H1 (cell line): ENCODE results near the gene CD58. TPM values are rescaled to one million over a fixed set of nuclear protein-coding genes. Genes with fewer than 3 reads are reported as not detected.

Source experiments
- polyA plus RNA-seq, 7 experiments: library from polyadenylated mRNA; depleted of rRNA in 3 of 7; stranded (reverse) in 5 of 7; unstranded in 2 of 7; fragments of >200 nt in 5 of 7; fragments of 200-250 nt in 2 of 7; gene quantifications; 1 replicate in 5 of 7; 2 replicates in 1 of 7; 4 replicates in 1 of 7; pipeline versions ENCODE4 v1.2.1 to v1.2.3, GENCODE V29; 2011 to 2013; ENCODE audit warnings: missing spikeins in 2 of 7, mixed read lengths in 2 of 7
- total RNA-seq: library from RNA; stranded (reverse); fragmentation: NEBNext Ultra II Directional; extraction: Animal tissue kit (Norgen Biotek cat#: 25700); gene quantifications from 2 replicates; pipeline ENCODE4 v1.2.1, GENCODE V29; 2021
- TF ChIP-seq, protein P1 (sequence below), 3 experiments: IDR thresholded peaks; 1 replicate in 2 of 3; 2 replicates in 1 of 3; pipeline versions ENCODE4 v1.5.1 to v1.6.1; 2011; ENCODE audit warnings: low read length in 3 of 3, mild to moderate bottlenecking in 3 of 3, inconsistent platforms in 2 of 3, low read depth in 1 of 3, moderate library complexity in 1 of 3; ENCODE audit not compliant: insufficient read depth in 1 of 3; ENCODE audit errors: control extremely low read depth in 1 of 3

The CD58 gene
- total and polyA plus RNA-seq, 2 of the 8 experiments (the other 6 are each of a cell fraction or from before 2014, with no cell fraction given): 5.3 to 5.5 TPM

- TF ChIP-seq, protein P1, sequence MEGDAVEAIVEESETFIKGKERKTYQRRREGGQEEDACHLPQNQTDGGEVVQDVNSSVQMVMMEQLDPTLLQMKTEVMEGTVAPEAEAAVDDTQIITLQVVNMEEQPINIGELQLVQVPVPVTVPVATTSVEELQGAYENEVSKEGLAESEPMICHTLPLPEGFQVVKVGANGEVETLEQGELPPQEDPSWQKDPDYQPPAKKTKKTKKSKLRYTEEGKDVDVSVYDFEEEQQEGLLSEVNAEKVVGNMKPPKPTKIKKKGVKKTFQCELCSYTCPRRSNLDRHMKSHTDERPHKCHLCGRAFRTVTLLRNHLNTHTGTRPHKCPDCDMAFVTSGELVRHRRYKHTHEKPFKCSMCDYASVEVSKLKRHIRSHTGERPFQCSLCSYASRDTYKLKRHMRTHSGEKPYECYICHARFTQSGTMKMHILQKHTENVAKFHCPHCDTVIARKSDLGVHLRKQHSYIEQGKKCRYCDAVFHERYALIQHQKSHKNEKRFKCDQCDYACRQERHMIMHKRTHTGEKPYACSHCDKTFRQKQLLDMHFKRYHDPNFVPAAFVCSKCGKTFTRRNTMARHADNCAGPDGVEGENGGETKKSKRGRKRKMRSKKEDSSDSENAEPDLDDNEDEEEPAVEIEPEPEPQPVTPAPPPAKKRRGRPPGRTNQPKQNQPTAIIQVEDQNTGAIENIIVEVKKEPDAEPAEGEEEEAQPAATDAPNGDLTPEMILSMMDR (IDR thresholded peaks at IDR 0.05; ENCODE audit: control extremely low read depth in 1 of 3, insufficient read depth in 1 of 3, low read depth in 1 of 3, low read length in 3 of 3): no peak
Observed at GRCh38 chr1:116514708-116515525, 55.9 kb downstream of the CD58 start (continued).
